ENCODE measurements around the gene ZNF746.
A peak's percentile ranks its signal among the peaks of the same experiment; 100 is the strongest.

ZNF746 gene

DNA sequence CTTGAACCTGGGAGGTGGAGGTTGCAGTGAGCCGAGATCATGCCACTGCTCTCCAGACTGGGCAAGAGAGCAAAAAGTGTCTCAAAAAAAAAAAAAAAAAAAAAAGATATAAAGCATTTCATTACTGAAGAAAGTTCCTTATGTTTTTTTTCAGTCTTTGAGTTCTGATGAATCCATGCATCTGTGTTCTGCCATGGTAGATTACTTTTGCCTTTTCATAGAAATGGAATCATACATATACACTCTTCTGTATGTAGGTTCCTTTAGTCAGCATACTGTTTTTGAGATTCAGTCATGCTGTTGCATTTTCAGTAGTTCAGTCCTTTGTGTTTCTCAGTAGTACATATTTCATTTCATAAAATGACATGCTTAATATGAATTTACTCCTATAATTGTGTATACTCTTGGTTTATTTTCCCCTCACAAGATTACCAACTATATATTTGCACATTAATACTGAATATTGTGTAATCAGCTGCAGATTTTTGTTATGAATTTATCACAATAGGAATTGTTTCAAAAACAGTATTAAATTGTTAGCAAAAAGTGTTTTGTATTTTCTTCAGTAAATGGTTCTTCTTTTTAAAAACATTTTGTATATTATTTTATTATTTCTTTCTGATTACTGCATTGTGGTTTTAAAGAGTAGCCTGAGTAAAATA is 34.0 kb downstream of the ZNF746 start:
- POLR2A ChIA-PET = no interaction called here
- H3K4me3 ChIP-seq (ENCODE audit: low read depth, low read length) = no peak overlapping the region
- no peak for DNase-seq (ENCODE audit: low read depth, low spot score)
- TF ChIP-seq, protein P1, sequence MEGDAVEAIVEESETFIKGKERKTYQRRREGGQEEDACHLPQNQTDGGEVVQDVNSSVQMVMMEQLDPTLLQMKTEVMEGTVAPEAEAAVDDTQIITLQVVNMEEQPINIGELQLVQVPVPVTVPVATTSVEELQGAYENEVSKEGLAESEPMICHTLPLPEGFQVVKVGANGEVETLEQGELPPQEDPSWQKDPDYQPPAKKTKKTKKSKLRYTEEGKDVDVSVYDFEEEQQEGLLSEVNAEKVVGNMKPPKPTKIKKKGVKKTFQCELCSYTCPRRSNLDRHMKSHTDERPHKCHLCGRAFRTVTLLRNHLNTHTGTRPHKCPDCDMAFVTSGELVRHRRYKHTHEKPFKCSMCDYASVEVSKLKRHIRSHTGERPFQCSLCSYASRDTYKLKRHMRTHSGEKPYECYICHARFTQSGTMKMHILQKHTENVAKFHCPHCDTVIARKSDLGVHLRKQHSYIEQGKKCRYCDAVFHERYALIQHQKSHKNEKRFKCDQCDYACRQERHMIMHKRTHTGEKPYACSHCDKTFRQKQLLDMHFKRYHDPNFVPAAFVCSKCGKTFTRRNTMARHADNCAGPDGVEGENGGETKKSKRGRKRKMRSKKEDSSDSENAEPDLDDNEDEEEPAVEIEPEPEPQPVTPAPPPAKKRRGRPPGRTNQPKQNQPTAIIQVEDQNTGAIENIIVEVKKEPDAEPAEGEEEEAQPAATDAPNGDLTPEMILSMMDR (IDR thresholded peaks at IDR 0.05; ENCODE audit: insufficient read depth, low read length, missing control alignments) = no peak
- CTCF ChIA-PET = interaction anchor here (1.2 to 1.3 kb wide), 2 partner anchors 32 to 154 kb away, joined by 4 to 5 read pairs; no protein-coding TSS in a partner anchor

DNA sequence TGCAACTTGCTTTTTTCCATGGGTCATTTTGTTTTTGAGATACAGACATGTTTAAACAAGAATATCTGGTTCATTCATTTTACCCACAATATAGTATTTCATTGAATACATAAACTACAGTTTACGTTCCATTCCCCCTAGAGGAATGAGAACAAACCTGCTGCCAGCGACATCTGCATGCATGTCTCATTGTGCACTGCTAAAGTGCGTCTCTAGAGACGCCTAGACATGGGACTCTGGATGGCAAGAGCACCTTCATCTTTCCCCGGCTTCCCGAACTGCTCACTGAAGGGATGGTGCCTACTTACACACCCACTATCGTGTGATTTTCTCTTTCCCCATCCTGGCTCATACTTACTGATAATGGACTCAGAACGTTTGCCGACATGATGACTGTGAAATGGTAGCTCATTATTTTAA is 35.5 kb downstream of the ZNF746 start:
- TF ChIP-seq, protein P1 (IDR thresholded peaks at IDR 0.05; ENCODE audit: insufficient read depth, low read length, missing control alignments) = no peak
- DNase-seq (ENCODE audit: low read depth, low spot score) = no peak
- H3K4me3 ChIP-seq (ENCODE audit: low read depth, low read length) = no peak overlapping the region
- CTCF ChIA-PET = interaction anchor here (1.3 to 2.4 kb wide), 2 partner anchors 16 to 152 kb away, joined by 4 to 10 read pairs; no protein-coding TSS in a partner anchor
- POLR2A ChIA-PET = interaction anchor here (0.6 kb wide), 1 partner anchor 152 kb away, joined by 3 read pairs; no protein-coding TSS in a partner anchor

DNA sequence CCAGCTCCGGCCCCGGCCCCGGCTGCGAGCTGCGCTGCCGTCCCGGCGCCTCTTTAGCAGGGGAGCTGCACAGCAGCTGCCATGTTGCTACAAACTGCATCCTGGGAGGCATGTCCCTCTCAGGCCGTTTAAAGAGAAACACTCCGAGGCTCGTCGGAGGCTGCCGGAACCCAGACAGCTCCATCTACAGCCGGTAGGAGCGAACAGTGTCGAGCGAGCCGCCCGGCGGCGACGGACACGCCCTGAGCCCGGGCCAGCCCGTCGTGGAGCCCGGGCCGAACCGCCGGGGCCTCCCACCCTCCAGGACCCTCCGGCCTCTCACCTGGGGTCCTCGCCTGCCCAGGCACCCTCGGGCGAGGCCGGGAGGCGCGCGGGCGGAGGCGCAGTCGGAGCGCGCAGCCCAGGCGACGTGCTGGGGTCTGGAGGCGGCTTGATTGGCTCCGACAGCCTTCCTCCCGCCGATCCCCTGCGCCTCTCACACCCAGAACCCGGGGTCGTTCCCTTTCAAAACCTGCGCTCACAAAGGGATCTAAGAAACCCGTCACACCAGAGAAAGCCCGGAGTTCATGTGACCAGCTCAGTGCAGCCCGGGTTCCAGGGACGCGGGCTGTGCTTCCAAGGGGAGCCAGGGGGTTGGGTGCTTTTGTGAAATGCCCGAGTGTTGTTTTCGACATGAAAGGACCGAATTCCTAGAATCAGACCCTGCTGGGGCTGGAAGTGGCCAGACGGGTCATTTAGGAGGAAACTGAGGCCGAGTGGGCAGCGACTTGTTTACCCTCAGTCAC is 36.9 kb downstream of the ZNF746 start, which contains the start of gene ZNF777:
ZNF777 (minus strand) TSS at position 570 of the 785 bp plus-strand sequence. CDS start 5,040 bp downstream, outside the sequence.
- ChIA-PET POLR2A (interaction anchor here (0.6 to 1.0 kb wide), 5 partner anchors 20 to 199 kb away, joined by 3 to 4 read pairs (median 3); partner anchors contain the start of gene ZNF783), CTCF (interaction anchor here (0.7 to 2.4 kb wide), 15 partner anchors 9 to 199 kb away, joined by 3 to 10 read pairs (median 4); partner anchors contain the start of gene ZNF783)
- TF ChIP-seq, protein P1 (IDR thresholded peaks at IDR 0.05; ENCODE audit: insufficient read depth, low read length, missing control alignments) = peak; percentile 66
- peak; percentile 21 for DNase-seq (ENCODE audit: low read depth, low spot score)
- peak within 1 kb of the TSS; percentile 67 for H3K4me3 ChIP-seq (ENCODE audit: low read depth, low read length)

DNA sequence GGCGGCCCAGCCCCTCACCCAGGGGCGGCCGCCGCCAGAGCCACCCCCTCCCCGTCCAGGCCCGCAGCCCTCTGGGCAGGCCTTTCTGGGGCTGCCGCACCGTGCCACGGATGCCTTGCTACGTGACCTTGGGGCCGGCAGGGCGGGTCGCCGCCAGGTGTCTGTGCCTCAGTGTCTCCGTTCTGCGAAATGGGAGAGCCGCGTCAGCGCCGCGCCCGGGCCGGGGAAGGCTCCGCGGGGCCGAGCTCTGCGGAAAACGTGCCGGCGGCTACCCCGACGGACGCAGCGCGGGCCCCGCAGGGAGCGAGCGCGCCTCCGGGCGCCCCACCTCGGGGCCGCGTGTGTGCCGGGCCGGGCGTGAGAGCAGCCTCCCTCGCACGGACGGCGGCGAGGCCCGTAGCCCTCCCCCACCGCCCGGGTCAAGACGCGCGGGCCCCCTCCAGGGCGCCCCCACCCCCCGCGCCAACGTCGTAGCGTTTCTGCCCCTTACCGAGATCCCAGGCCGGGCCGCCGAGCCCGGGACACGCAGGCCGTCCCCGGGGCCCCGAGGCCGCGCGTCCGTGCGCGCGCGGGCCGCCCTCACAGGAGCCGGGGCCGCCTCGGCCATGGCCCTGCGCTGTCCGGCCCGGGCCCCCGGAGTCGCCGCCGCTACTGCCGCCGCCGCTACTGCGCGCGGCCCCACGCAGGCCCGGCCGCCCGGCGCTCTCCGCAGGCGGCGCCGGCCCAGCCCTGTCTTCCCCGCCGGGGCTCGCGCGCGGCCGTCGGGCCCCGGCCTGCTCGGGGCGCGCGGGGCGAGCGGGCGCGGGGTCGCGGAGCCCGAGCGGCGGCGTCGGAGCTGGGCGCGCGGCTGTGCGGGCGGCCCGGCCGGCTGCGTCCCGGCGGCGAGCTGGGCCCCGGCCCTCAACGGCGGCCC is 37.8 kb downstream of the ZNF746 start:
- DNase-seq (ENCODE audit: low read depth, low spot score) = no peak
- peak overlapping the region; percentile 67 for H3K4me3 ChIP-seq (ENCODE audit: low read depth, low read length)
- CTCF ChIA-PET = interaction anchor here (0.7 to 2.4 kb wide), 13 partner anchors 13 to 198 kb away, joined by 3 to 10 read pairs (median 4); partner anchors contain the start of gene ZNF783
- POLR2A ChIA-PET = interaction anchor here (0.6 to 1.0 kb wide), 4 partner anchors 21 to 198 kb away, joined by 3 read pairs; partner anchors contain the start of gene ZNF783
- TF ChIP-seq, protein P1 (IDR thresholded peaks at IDR 0.05; ENCODE audit: insufficient read depth, low read length, missing control alignments) = no peak

DNA sequence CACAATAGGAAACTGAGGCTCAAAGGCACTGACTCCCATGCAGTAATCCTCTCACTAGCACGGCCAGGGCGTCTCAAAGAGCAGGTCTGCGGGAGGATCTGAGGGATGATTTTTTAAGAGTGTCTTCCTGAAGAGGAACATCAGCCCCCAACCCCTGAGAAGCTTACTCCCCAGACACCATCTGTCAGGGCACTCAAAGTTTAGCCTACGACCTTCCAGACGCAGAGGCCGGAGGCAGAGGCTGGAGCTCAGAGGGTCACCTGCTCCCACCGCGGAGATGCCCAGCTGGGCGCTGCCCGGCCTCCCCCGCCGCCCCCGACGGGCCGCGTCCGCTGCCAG is 38.4 kb downstream of the ZNF746 start:
- TF ChIP-seq, protein P1 (IDR thresholded peaks at IDR 0.05; ENCODE audit: insufficient read depth, low read length, missing control alignments) = no peak
- CTCF ChIA-PET = interaction anchor here (0.6 to 2.0 kb wide), 4 partner anchors 7 to 257 kb away, joined by 3 to 5 read pairs (median 4); no protein-coding TSS in a partner anchor
- no peak for DNase-seq (ENCODE audit: low read depth, low spot score)
- peak overlapping the region; percentile 67 for H3K4me3 ChIP-seq (ENCODE audit: low read depth, low read length)
- POLR2A ChIA-PET = no interaction called here
